ENCODE results near the gene RNF214.

RNF214 gene

DNA sequence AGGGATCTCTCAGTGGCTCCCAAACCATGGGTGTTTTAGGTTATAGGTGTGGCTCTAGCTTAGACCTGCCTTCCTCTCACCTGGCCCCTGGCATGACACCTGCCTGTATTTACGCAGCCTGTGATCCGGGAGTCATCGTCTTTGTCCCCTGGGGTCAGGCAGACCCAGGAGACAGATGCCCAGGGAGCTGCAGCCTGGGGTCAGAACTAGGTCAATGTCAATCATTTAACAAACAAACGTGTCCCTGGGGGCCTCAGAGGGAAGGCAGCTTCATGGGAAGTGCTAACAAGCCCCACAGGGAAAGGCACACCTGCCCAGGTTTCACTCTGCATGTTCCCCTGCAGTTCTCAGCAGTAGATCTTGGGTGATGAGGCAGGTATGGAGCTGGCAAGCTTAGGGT lies 70.6 kb downstream of the RNF214 start:
- Histone ChIP-seq H3K9ac (ENCODE audit: low read length in 2 of 2) (no peak overlapping the region), H3K36me3 (ENCODE audit: control insufficient read depth in 2 of 2, insufficient read depth in 2 of 2, low read length in 2 of 2) (no peaks in the 10 kb centered on the region), H3K27me3 (ENCODE audit: control insufficient read depth in 1 of 2, insufficient read depth in 2 of 2, low read length in 2 of 2) (no peaks in the 10 kb centered on the region), H3K4me3 (ENCODE audit: low read length in 2 of 2) (no peak overlapping the region), H3K9me3 (ENCODE audit: control insufficient read depth in 2 of 2, low read length in 2 of 2) (no peaks in the 10 kb centered on the region), H3K4me1 (ENCODE audit: control insufficient read depth, insufficient read depth, low read length) (peaks cover 11% of the 10 kb centered on the region), H3K27ac (ENCODE audit: low read length) (no peak overlapping the region)

DNA sequence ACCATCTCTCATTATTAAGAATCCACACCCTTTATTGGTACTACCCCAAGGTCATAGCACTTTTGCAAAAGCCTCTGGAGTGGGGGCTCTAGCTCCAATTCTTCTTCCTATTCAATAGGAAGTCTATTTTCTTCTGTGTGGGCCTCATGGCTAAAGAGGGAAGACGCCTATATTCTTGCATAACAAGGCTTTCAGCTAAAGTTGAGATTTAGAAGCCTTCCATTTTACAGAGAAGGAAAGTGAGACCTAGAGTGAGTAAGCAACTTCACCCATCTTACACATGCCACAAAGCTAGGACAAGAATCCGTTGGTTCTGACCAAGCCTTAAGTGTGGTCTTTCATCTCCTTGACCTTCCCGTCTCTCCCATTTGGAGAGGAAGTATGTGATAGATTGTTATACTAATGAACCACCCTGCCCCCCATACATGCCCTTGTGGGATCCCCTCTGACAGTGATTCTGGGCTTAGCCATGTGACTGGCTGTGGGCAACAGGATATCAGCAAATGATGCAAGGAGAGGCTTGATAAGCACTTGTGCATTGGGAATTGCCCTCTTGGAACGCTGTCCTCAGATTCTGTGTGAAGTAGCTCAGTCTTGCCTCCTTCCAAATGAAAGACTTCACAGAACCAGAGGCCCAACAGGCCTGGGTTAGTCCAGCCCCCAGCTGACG lies 71.3 kb downstream of the RNF214 start:
- H3K4me3 ChIP-seq (ENCODE audit: low read length in 2 of 2): no peak overlapping the region
- no peaks in the 10 kb centered on the region for H3K9me3 ChIP-seq (ENCODE audit: control insufficient read depth in 2 of 2, low read length in 2 of 2)
- H3K36me3 ChIP-seq (ENCODE audit: control insufficient read depth in 2 of 2, insufficient read depth in 2 of 2, low read length in 2 of 2): no peaks in the 10 kb centered on the region
- peaks cover 11% of the 10 kb centered on the region for H3K4me1 ChIP-seq (ENCODE audit: control insufficient read depth, insufficient read depth, low read length)
- no peak overlapping the region for H3K27ac ChIP-seq (ENCODE audit: low read length)
- no peak overlapping the region for H3K9ac ChIP-seq (ENCODE audit: low read length in 2 of 2)
- H3K27me3 ChIP-seq (ENCODE audit: control insufficient read depth in 1 of 2, insufficient read depth in 2 of 2, low read length in 2 of 2): no peaks in the 10 kb centered on the region

DNA sequence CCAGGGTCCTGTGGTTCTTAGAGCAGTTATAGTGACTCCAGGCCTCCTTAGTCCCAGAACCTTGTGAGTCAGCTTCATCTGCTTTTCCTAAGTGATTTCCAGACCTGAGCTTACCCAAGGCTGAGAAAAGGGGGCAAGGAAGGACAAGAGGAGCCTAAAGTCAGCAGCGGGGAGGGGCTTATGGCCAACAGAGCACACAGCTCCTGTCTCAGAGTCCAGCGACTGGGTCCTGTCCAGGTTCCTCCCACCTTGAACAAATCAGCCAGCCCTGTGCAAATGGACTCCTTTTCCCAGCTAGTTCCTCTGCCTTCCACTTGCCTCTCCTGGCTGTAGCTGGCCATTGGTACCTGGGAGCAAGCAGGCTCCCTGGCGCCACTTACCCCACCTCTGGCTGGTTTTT lies 72.7 kb downstream of the RNF214 start:
- Histone ChIP-seq H3K27ac (ENCODE audit: low read length) (no peak overlapping the region), H3K9me3 (ENCODE audit: control insufficient read depth in 2 of 2, low read length in 2 of 2) (no peaks in the 10 kb centered on the region)

DNA sequence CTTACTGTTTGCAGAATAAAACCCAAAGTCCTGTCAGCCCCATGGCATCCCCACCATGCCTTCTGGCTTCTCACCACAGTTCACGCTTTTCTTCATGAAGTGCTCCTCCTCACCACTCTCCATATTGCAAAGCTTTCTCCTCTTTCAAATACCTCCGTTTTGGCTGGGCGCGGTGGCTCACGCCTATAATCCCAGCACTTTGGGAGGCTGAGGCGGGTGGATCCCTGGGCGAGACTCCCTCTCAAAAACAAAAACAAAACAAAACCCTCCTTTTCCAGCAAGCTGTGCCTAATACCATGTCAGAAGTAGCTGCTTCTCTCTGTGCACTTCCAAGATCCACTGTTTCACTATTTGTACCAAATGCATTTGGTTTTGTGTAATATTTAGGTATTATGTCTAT lies 76.8 kb downstream of the RNF214 start:
- no peaks in the 10 kb centered on the region for H3K36me3 ChIP-seq (ENCODE audit: control insufficient read depth in 2 of 2, insufficient read depth in 2 of 2, low read length in 2 of 2)
- no peaks in the 10 kb centered on the region for H3K27me3 ChIP-seq (ENCODE audit: control insufficient read depth in 1 of 2, insufficient read depth in 2 of 2, low read length in 2 of 2)
- H3K9ac ChIP-seq (ENCODE audit: low read length in 2 of 2): no peak overlapping the region
- H3K4me3 ChIP-seq (ENCODE audit: low read length in 2 of 2): no peak overlapping the region
- H3K27ac ChIP-seq (ENCODE audit: low read length): no peak overlapping the region
- H3K9me3 ChIP-seq (ENCODE audit: control insufficient read depth in 2 of 2, low read length in 2 of 2): no peaks in the 10 kb centered on the region
- peaks cover under 1% of the 10 kb centered on the region for H3K4me1 ChIP-seq (ENCODE audit: control insufficient read depth, insufficient read depth, low read length)

More for the DNA sequence above, 72.7 kb downstream of the RNF214 start:
- Histone ChIP-seq H3K9ac (ENCODE audit: low read length in 2 of 2) (no peak overlapping the region), H3K4me1 (ENCODE audit: control insufficient read depth, insufficient read depth, low read length) (peaks cover 7% of the 10 kb centered on the region), H3K27me3 (ENCODE audit: control insufficient read depth in 1 of 2, insufficient read depth in 2 of 2, low read length in 2 of 2) (no peaks in the 10 kb centered on the region), H3K36me3 (ENCODE audit: control insufficient read depth in 2 of 2, insufficient read depth in 2 of 2, low read length in 2 of 2) (no peaks in the 10 kb centered on the region), H3K4me3 (ENCODE audit: low read length in 2 of 2) (no peak overlapping the region)

DNA sequence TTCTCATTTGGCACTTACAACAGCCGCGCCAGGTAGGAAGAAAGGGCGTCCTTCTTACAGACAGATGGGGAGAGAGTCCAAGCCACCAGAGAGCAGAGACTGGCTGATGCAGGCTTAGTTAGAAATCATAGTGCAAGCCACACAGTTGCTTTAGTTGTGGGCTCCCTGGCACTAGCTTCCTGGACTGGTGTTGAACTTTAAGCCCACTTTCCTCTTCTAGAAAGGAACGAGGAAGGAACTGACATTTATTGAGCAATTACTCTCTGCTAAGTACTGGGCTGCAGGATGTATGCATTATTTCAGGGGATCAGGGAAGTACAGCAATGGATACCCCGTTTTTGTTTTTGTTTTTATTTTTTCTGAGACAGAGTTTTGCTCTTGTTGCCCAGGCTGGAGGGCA lies 80.6 kb downstream of the RNF214 start:
- H3K4me3 ChIP-seq (ENCODE audit: low read length in 2 of 2): no peak overlapping the region
- no peak overlapping the region for H3K9ac ChIP-seq (ENCODE audit: low read length in 2 of 2)
- no peaks in the 10 kb centered on the region for H3K9me3 ChIP-seq (ENCODE audit: control insufficient read depth in 2 of 2, low read length in 2 of 2)
- no peaks in the 10 kb centered on the region for H3K36me3 ChIP-seq (ENCODE audit: control insufficient read depth in 2 of 2, insufficient read depth in 2 of 2, low read length in 2 of 2)
- no peaks in the 10 kb centered on the region for H3K27me3 ChIP-seq (ENCODE audit: control insufficient read depth in 1 of 2, insufficient read depth in 2 of 2, low read length in 2 of 2)
- H3K27ac ChIP-seq (ENCODE audit: low read length): no peak overlapping the region
- H3K4me1 ChIP-seq (ENCODE audit: control insufficient read depth, insufficient read depth, low read length): peaks cover 19% of the 10 kb centered on the region

DNA sequence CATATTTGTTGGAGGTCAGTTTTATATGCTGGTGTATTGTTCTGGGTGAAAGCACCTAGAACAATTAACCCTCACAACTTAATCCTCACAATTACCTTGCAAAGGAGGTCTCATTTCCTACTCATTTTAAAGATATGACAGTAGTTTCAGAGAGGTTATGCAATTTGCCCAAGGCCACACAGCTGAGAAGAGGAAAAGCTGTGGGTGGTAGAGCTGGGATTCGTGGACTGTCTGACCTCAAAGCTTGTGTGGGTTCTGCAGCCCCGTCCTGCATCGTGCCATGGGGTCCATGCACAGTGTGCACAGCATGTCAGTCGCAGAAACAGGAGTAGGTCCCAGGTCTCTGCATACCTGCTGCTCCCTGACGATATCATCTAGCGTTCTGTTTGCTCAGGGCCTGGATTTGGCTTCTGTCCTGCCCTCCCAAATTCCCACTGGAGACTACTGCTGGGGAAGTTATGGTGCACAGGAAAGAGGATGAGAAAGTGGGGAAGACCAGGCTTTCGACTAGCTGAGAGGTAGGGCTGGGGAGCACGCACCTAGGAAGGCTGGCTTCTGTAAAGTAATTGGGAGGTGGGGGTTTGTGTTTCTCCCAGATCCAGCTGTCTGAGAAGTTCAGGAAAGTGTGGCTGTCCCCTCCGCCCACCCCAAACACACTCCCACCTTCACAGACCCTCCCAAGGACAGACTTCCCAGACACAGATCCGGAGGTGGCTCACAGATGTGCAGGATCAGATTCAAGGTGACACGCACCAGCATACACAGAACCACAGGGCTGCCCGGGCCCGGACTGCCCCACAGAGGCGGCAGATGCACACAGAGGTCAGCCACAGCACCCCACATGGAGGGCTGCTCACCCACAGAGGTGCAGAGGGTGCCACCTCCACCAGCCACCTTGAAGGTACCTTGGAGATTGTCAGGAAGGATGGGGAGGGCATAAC lies 81.6 kb downstream of the RNF214 start:
- H3K4me1 ChIP-seq (ENCODE audit: control insufficient read depth, insufficient read depth, low read length): peaks cover 19% of the 10 kb centered on the region
- no peaks in the 10 kb centered on the region for H3K9me3 ChIP-seq (ENCODE audit: control insufficient read depth in 2 of 2, low read length in 2 of 2)
- no peaks in the 10 kb centered on the region for H3K36me3 ChIP-seq (ENCODE audit: control insufficient read depth in 2 of 2, insufficient read depth in 2 of 2, low read length in 2 of 2)
- no peaks in the 10 kb centered on the region for H3K27me3 ChIP-seq (ENCODE audit: control insufficient read depth in 1 of 2, insufficient read depth in 2 of 2, low read length in 2 of 2)
- H3K9ac ChIP-seq (ENCODE audit: low read length in 2 of 2): peak overlapping the region in 1 of 2 donors; percentile 70
- no peak overlapping the region for H3K27ac ChIP-seq (ENCODE audit: low read length)
- H3K4me3 ChIP-seq (ENCODE audit: low read length in 2 of 2): peak overlapping the region in 1 of 2 donors; percentile 84

DNA sequence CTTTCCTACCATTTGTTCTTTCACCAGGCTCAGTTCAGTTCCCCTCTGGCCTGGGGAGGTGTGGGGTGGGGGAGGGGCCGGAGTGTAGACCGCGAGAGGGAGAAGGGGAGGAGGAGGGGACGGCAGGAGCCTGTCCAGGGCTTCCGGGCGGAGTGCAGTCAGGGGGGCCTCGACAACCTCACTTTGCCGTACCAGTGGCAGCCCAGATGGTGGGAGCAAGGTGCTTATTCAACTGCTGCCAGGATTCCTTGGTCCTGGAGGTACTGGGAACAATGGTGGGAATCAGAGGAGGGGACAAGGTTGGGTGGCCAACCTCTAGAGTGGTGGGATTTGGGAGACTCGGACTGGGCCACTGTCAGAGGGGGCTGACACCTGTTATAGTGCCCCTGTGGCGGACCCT lies 82.4 kb downstream of the RNF214 start:
- Histone ChIP-seq H3K36me3 (ENCODE audit: control insufficient read depth in 2 of 2, insufficient read depth in 2 of 2, low read length in 2 of 2) (no peaks in the 10 kb centered on the region), H3K27ac (ENCODE audit: low read length) (no peak overlapping the region)

DNA sequence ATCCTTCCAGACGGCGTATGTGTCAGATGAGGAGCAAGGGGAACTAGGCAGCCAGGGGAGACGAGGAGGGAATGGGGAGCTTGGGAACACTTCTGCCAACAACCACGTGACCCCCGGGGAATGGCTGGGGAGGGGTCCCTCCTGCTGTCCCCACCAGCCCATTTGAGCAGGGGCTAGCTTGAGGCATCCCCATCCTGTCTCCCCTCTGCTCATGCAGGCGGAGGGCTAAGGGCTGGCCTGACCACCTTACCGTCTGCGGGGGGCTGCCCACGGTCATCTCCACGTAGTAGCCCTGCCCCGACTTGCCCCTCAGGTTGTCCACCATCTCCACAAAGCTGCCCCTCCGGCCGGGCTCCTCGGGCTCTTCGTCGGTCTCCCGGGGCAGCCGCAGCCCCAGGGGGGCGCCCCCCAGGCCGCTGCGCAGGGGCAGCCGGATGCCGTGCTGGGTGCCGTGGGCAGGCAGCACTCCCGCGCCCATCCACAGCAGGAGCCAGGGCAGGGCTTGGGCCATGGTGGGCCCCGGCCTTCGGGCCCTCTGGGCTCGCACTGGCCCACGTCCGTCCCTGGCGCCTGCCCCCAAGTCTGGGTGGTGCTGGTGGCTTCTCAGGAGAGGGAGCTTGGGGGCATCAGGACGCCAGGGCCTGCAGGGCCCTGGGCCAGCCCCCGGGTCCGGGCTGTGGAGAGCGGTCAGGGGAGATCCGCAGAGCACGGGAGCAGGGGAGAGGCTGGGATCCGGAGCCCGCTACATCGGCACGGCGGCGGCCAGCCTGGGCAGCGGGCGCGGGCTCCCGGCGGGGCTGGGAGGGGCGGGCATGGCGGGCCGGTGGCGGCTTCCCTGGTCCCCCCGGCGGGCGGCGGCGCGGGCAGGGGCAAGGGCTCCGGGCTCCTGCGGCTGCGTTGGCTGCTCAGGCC lies 83.1 kb downstream of the RNF214 start:
- peaks cover 19% of the 10 kb centered on the region for H3K4me1 ChIP-seq (ENCODE audit: control insufficient read depth, insufficient read depth, low read length)
- H3K27ac ChIP-seq (ENCODE audit: low read length): no peak overlapping the region
- no peaks in the 10 kb centered on the region for H3K9me3 ChIP-seq (ENCODE audit: control insufficient read depth in 2 of 2, low read length in 2 of 2)
- H3K9ac ChIP-seq (ENCODE audit: low read length in 2 of 2): peak overlapping the region; percentile 70 to 72
- no peaks in the 10 kb centered on the region for H3K27me3 ChIP-seq (ENCODE audit: control insufficient read depth in 1 of 2, insufficient read depth in 2 of 2, low read length in 2 of 2)
- peak overlapping the region; percentile 84 to 91 for H3K4me3 ChIP-seq (ENCODE audit: low read length in 2 of 2)
- H3K36me3 ChIP-seq (ENCODE audit: control insufficient read depth in 2 of 2, insufficient read depth in 2 of 2, low read length in 2 of 2): no peaks in the 10 kb centered on the region

More for the DNA sequence above, 82.4 kb downstream of the RNF214 start:
- H3K27me3 ChIP-seq (ENCODE audit: control insufficient read depth in 1 of 2, insufficient read depth in 2 of 2, low read length in 2 of 2): no peaks in the 10 kb centered on the region
- peak overlapping the region; percentile 70 to 72 for H3K9ac ChIP-seq (ENCODE audit: low read length in 2 of 2)
- H3K9me3 ChIP-seq (ENCODE audit: control insufficient read depth in 2 of 2, low read length in 2 of 2): no peaks in the 10 kb centered on the region
- H3K4me1 ChIP-seq (ENCODE audit: control insufficient read depth, insufficient read depth, low read length): peaks cover 19% of the 10 kb centered on the region
- peak overlapping the region; percentile 47 to 84 for H3K4me3 ChIP-seq (ENCODE audit: low read length in 2 of 2)

DNA sequence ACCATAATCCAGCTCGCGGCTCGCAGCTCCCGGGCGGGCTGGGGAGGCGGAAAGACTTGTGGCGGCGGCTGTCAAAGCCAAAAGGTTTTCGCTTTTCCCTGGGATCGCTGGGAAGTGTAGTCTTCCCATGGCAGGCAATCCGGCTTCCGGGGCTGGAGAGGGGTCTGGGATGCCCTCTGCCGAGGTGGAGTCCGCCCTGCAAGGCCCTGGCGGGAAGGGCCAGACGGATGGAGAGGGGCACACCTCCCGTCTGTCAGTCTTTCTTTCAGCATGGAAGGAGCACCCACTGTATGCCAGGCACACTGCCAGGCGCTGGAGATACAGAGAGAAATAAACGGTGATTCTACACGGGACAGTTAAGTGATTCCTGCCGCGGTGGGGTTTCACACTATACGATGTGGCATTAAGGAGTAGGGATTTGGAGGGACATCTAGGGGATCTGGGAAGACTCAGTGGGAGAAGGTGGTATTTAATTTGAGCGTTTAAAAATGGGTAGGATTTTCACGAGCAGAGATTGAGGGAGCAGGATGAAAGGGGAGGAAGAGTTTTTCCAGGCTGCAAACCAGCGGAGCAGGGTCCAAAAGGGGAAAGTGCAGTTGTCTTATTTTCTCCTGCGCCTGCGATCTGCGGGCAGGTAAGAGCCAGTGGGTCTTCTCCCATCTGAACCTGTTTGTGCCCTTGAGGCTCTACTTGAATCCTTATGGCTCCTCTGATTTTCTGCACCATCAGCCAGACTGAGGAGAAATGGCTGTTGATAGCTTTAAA lies 83.9 kb downstream of the RNF214 start, which contains the start of gene BACE1:
BACE1 (minus strand) TSS at position 60 of the 765 bp plus-strand sequence. CDS start 461 bp downstream, outside the sequence.
- Histone ChIP-seq H3K36me3 (ENCODE audit: control insufficient read depth in 2 of 2, insufficient read depth in 2 of 2, low read length in 2 of 2) (no peaks in the 10 kb centered on the region), H3K9ac (ENCODE audit: low read length in 2 of 2) (peak within 1 kb of the TSS; percentile 72 to 82), H3K4me1 (ENCODE audit: control insufficient read depth, insufficient read depth, low read length) (peaks cover 19% of the 10 kb centered on the region), H3K27me3 (ENCODE audit: control insufficient read depth in 1 of 2, insufficient read depth in 2 of 2, low read length in 2 of 2) (no peaks in the 10 kb centered on the region), H3K4me3 (ENCODE audit: low read length in 2 of 2) (peak within 1 kb of the TSS; percentile 84 to 91), H3K27ac (ENCODE audit: low read length) (no peak within 1 kb of the TSS), H3K9me3 (ENCODE audit: control insufficient read depth in 2 of 2, low read length in 2 of 2) (no peaks in the 10 kb centered on the region)

DNA sequence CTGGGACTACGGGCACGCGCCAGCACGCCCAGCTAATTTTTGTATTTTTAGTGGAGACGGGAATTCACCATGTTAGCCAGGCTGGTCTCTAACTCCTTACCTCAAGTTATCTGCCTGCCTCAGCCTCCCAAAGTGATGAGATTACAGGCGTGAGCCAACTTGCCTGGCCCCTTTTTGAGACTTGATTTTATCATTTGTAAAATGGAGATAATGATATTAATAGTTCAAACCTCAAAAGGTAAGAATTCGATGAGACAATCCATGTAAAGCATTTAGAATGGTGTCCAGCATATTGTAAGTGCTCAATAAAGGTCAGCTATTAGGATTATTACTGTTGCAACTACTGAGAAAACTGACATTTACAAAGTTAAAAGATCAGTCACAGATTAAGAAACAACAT lies 86.3 kb downstream of the RNF214 start:
- H3K36me3 ChIP-seq (ENCODE audit: control insufficient read depth in 2 of 2, insufficient read depth in 2 of 2, low read length in 2 of 2): no peaks in the 10 kb centered on the region
- H3K9me3 ChIP-seq (ENCODE audit: control insufficient read depth in 2 of 2, low read length in 2 of 2): no peaks in the 10 kb centered on the region
- peaks cover 19% of the 10 kb centered on the region for H3K4me1 ChIP-seq (ENCODE audit: control insufficient read depth, insufficient read depth, low read length)
- no peak overlapping the region for H3K27ac ChIP-seq (ENCODE audit: low read length)
- H3K4me3 ChIP-seq (ENCODE audit: low read length in 2 of 2): no peak overlapping the region
- no peaks in the 10 kb centered on the region for H3K27me3 ChIP-seq (ENCODE audit: control insufficient read depth in 1 of 2, insufficient read depth in 2 of 2, low read length in 2 of 2)
- no peak overlapping the region for H3K9ac ChIP-seq (ENCODE audit: low read length in 2 of 2)

All from stomach smooth muscle (tissue), 2 donors.